GM12891 (cell line): ENCODE results near the gene PARD3.

Source experiments
- PAX5 ChIP-seq: IDR thresholded peaks from 2 replicates; pipeline ENCODE4 v1.6.1; 2011; ENCODE audit warnings: low read length, moderate library complexity, mild to moderate bottlenecking; ENCODE audit not compliant: insufficient read depth, severe bottlenecking
- POLR2A ChIP-seq: IDR thresholded peaks from 2 replicates; pipeline ENCODE4 v1.6.1; 2011; ENCODE audit warnings: low read depth, low read length, control low read depth
- POLR2AphosphoS5 ChIP-seq: IDR thresholded peaks from 2 replicates; pipeline ENCODE4 v1.6.1; 2011; ENCODE audit warnings: low read depth, low read length, control low read depth
- POU2F2 ChIP-seq: IDR thresholded peaks from 2 replicates; pipeline ENCODE4 v1.6.1; 2011; ENCODE audit warnings: low read depth, mild to moderate bottlenecking, control low read depth, low read length, moderate library complexity
- SPI1 ChIP-seq: IDR thresholded peaks from 2 replicates; pipeline ENCODE4 v1.6.1; 2011; ENCODE audit warnings: low read depth, low read length, control low read depth
- TAF1 ChIP-seq: IDR thresholded peaks from 2 replicates; pipeline ENCODE4 v1.6.1; 2011; ENCODE audit warnings: low read depth, low read length, control low read depth

GRCh38 chr10:34489411-34489810 lies 325.7 kb downstream of the PARD3 start:
- TF ChIP-seq POLR2A (no peak), SPI1 (no peak), POLR2AphosphoS5 (no peak), TAF1 (no peak), PAX5 (no peak), POU2F2 (no peak)
